Fibroblast of mammary gland (primary cell): ENCODE measurements around the gene PIGQ.

Experiments
- DNase-seq: peaks from one replicate; pipeline ENCODE4 v3.0.0-alpha.2; 2010; ENCODE audit warnings: low read depth
- H3K4me3 ChIP-seq: 2 replicates; pipeline ENCODE4 v1.5.1; 2011; ENCODE audit warnings: low read depth, mild to moderate bottlenecking, low read length, moderate library complexity; ENCODE audit not compliant: control insufficient read depth
- CTCF ChIP-seq: conservative IDR thresholded peaks from 2 replicates; pipeline ENCODE4 v1.5.1; 2011; ENCODE audit warnings: low read depth, low read length, inconsistent platforms; ENCODE audit not compliant: control insufficient read depth, insufficient read depth

Gene PIGQ

GRCh38 chr16:610513-611381 is 41.0 kb downstream of the PIGQ start:
- DNase-seq: peak; percentile 63
- H3K4me3 ChIP-seq: no peak overlapping the region
- TF ChIP-seq CTCF: peak; percentile 49

- DNase-seq: no peak
- no peak for TF ChIP-seq CTCF
- H3K4me3 ChIP-seq: no peak overlapping the region
Measured at GRCh38 chr16:615122-615521, 45.4 kb downstream of the PIGQ start.

GRCh38 chr16:616733-617586 is 47.2 kb downstream of the PIGQ start:
- DNase-seq: no peak
- H3K4me3 ChIP-seq: no peak overlapping the region
- TF ChIP-seq CTCF: no peak

- TF ChIP-seq CTCF: no peak
- H3K4me3 ChIP-seq: no peak overlapping the region
Measured at GRCh38 chr16:617855-618254, 48.1 kb downstream of the PIGQ start.

GRCh38 chr16:619476-620100 is 49.8 kb downstream of the PIGQ start:
- DNase-seq: no peak
- no peak for TF ChIP-seq CTCF
- H3K4me3 ChIP-seq: no peak overlapping the region

More at GRCh38 chr16:617855-618254, 48.1 kb downstream of the PIGQ start:
- DNase-seq: no peak

- no peak for DNase-seq
- no peak overlapping the region for H3K4me3 ChIP-seq
- no peak for TF ChIP-seq CTCF
Measured at GRCh38 chr16:620700-621525, 51.1 kb downstream of the PIGQ start.
